ENCODE results near the gene PERCC1. TPM values are rescaled to one million over a fixed set of nuclear protein-coding genes. Genes with fewer than 3 reads are reported as not detected.
"Not testable (repeated sequence)": the region's sequence is repeated elsewhere in the genome, so short reads cannot be mapped to it uniquely, and the experiment has no call there.

PERCC1 gene
- total RNA-seq, 1 experiment from 2014 or later: not detected

GRCh38 chr16:1466968-1467521 is 36.2 kb downstream of the PERCC1 start:
- Histone ChIP-seq H3K36me3 (no peaks in the 10 kb centered on the region), H3K27ac (no peak overlapping the region), H3K4me1 (replicated peaks) (no peaks in the 10 kb centered on the region), H3K4me3 (no peak overlapping the region), H3K9me3 (replicated peaks) (no peaks in the 10 kb centered on the region), H3K27me3 (replicated peaks) (no peaks in the 10 kb centered on the region)
- no peak for DNase-seq (ENCODE audit: low read depth in 1 of 2, low spot score in 2 of 2)

GRCh38 chr16:1468426-1468810 is 37.5 kb downstream of the PERCC1 start:
- no peak overlapping the region for H3K4me3 ChIP-seq
- H3K4me1 ChIP-seq (replicated peaks): no peaks in the 10 kb centered on the region
- no peak for DNase-seq (ENCODE audit: low read depth in 1 of 2, low spot score in 2 of 2)
- no peaks in the 10 kb centered on the region for H3K27me3 ChIP-seq (replicated peaks)
- H3K27ac ChIP-seq: no peak overlapping the region
- H3K36me3 ChIP-seq: no peaks in the 10 kb centered on the region
- no peaks in the 10 kb centered on the region for H3K9me3 ChIP-seq (replicated peaks)

- H3K27me3 ChIP-seq (replicated peaks); DNase-seq (ENCODE audit: low read depth in 1 of 2, low spot score in 2 of 2); H3K36me3 ChIP-seq; H3K27ac ChIP-seq; H3K9me3 ChIP-seq (replicated peaks); H3K4me1 ChIP-seq (replicated peaks); H3K4me3 ChIP-seq: not testable (repeated sequence)
These were observed 38.3 kb downstream of the PERCC1 start for GRCh38 chr16:1469141-1469540.

- Histone ChIP-seq H3K27me3 (replicated peaks) (no peaks in the 10 kb centered on the region), H3K4me3 (no peak overlapping the region)
- DNase-seq (ENCODE audit: low read depth in 1 of 2, low spot score in 2 of 2): no peak
These were observed 38.9 kb downstream of the PERCC1 start for GRCh38 chr16:1469693-1470201.

GRCh38 chr16:1470481-1471251 is 39.8 kb downstream of the PERCC1 start:
- no peaks in the 10 kb centered on the region for H3K9me3 ChIP-seq (replicated peaks)
- H3K27ac ChIP-seq: no peak overlapping the region
- no peak overlapping the region for H3K4me3 ChIP-seq
- H3K4me1 ChIP-seq (replicated peaks): peaks cover 21% of the 10 kb centered on the region
- H3K27me3 ChIP-seq (replicated peaks): no peaks in the 10 kb centered on the region
- peaks cover 10% of the 10 kb centered on the region for H3K36me3 ChIP-seq
- DNase-seq (ENCODE audit: low read depth in 1 of 2, low spot score in 2 of 2): no peak

More at GRCh38 chr16:1469693-1470201, 38.9 kb downstream of the PERCC1 start:
- peaks cover 5% of the 10 kb centered on the region for H3K36me3 ChIP-seq
- no peaks in the 10 kb centered on the region for H3K9me3 ChIP-seq (replicated peaks)
- no peak overlapping the region for H3K27ac ChIP-seq
- peaks cover 12% of the 10 kb centered on the region for H3K4me1 ChIP-seq (replicated peaks)

GRCh38 chr16:1471569-1472194 is 40.8 kb downstream of the PERCC1 start:
- H3K27me3 ChIP-seq (replicated peaks): no peaks in the 10 kb centered on the region
- no peaks in the 10 kb centered on the region for H3K9me3 ChIP-seq (replicated peaks)
- H3K36me3 ChIP-seq: peaks cover 10% of the 10 kb centered on the region
- no peak overlapping the region for H3K27ac ChIP-seq
- DNase-seq (ENCODE audit: low read depth in 1 of 2, low spot score in 2 of 2): no peak
- H3K4me1 ChIP-seq (replicated peaks): peaks cover 23% of the 10 kb centered on the region
- no peak overlapping the region for H3K4me3 ChIP-seq

GRCh38 chr16:1472974-1473373 is 42.1 kb downstream of the PERCC1 start:
- no peak overlapping the region for H3K27ac ChIP-seq
- H3K4me3 ChIP-seq: no peak overlapping the region
- no peaks in the 10 kb centered on the region for H3K9me3 ChIP-seq (replicated peaks)
- DNase-seq (ENCODE audit: low read depth in 1 of 2, low spot score in 2 of 2): no peak
- peaks cover 23% of the 10 kb centered on the region for H3K4me1 ChIP-seq (replicated peaks)
- peaks cover 10% of the 10 kb centered on the region for H3K36me3 ChIP-seq
- H3K27me3 ChIP-seq (replicated peaks): no peaks in the 10 kb centered on the region

- H3K27ac ChIP-seq: peak overlapping the region; percentile 77
- peak in 1 of 2 experiments; percentile 4 for DNase-seq (ENCODE audit: low read depth in 1 of 2, low spot score in 2 of 2)
- H3K9me3 ChIP-seq (replicated peaks): no peaks in the 10 kb centered on the region
- peak overlapping the region; percentile 94 for H3K4me3 ChIP-seq
- no peaks in the 10 kb centered on the region for H3K27me3 ChIP-seq (replicated peaks)
- H3K4me1 ChIP-seq (replicated peaks): peaks cover 23% of the 10 kb centered on the region
- H3K36me3 ChIP-seq: peaks cover 10% of the 10 kb centered on the region
These were observed 43.4 kb downstream of the PERCC1 start for GRCh38 chr16:1474082-1474795.

GRCh38 chr16:1474796-1475551 is 44.1 kb downstream of the PERCC1 start, which contains the start of gene CLCN7:
Gene CLCN7, minus strand, starts transcription at chr16:1475028. Its CDS starts 54 bp downstream, at chr16:1474974.
- Histone ChIP-seq H3K4me3 (peak within 1 kb of the TSS; percentile 94), H3K36me3 (peaks cover 10% of the 10 kb centered on the region), H3K27me3 (replicated peaks) (no peaks in the 10 kb centered on the region), H3K4me1 (replicated peaks) (peaks cover 23% of the 10 kb centered on the region), H3K27ac (peak within 1 kb of the TSS; percentile 77), H3K9me3 (replicated peaks) (no peaks in the 10 kb centered on the region)
- DNase-seq (ENCODE audit: low read depth in 1 of 2, low spot score in 2 of 2): peak; percentile 82 to 87

GRCh38 chr16:1475552-1476114 is 44.8 kb downstream of the PERCC1 start:
- Histone ChIP-seq H3K4me1 (replicated peaks) (peaks cover 23% of the 10 kb centered on the region), H3K9me3 (replicated peaks) (no peaks in the 10 kb centered on the region), H3K27ac (peak overlapping the region; percentile 77), H3K4me3 (peak overlapping the region; percentile 94), H3K27me3 (replicated peaks) (no peaks in the 10 kb centered on the region), H3K36me3 (peaks cover 10% of the 10 kb centered on the region)
- DNase-seq (ENCODE audit: low read depth in 1 of 2, low spot score in 2 of 2): no peak

- H3K4me3 ChIP-seq: no peak overlapping the region
- H3K27me3 ChIP-seq (replicated peaks): no peaks in the 10 kb centered on the region
- H3K9me3 ChIP-seq (replicated peaks): no peaks in the 10 kb centered on the region
- no peak overlapping the region for H3K27ac ChIP-seq
- DNase-seq (ENCODE audit: low read depth in 1 of 2, low spot score in 2 of 2): no peak
- peaks cover 10% of the 10 kb centered on the region for H3K36me3 ChIP-seq
- H3K4me1 ChIP-seq (replicated peaks): peaks cover 26% of the 10 kb centered on the region
These were observed 46.2 kb downstream of the PERCC1 start for GRCh38 chr16:1477033-1477432.

- Histone ChIP-seq H3K4me1 (replicated peaks) (peaks cover 24% of the 10 kb centered on the region), H3K36me3 (peaks cover 10% of the 10 kb centered on the region)
- not testable (repeated sequence) for H3K9me3 ChIP-seq (replicated peaks); H3K27me3 ChIP-seq (replicated peaks); H3K27ac ChIP-seq; H3K4me3 ChIP-seq; DNase-seq (ENCODE audit: low read depth in 1 of 2, low spot score in 2 of 2)
These were observed 48.1 kb downstream of the PERCC1 start for GRCh38 chr16:1478937-1479336.

All from SJSA1 (cell line).